Chondrocyte (in vitro differentiated cells): ENCODE measurements around the gene KDM2A. TPM values are rescaled to one million over a fixed set of nuclear protein-coding genes. Genes with fewer than 3 reads are reported as not detected.

Source experiments
- DNase-seq: peaks from one replicate; pipeline ENCODE4 v3.0.0; 2021; ENCODE audit warnings: mixed read lengths, low spot score
- H3K27ac Mint-ChIP-seq: one replicate; pipeline ENCODE4 v1.8.0; 2021; ENCODE audit warnings: mild to moderate bottlenecking, moderate library complexity, mixed read lengths; ENCODE audit not compliant: unreplicated experiment
- H3K27me3 Mint-ChIP-seq: 2 replicates; pipeline ENCODE4 v1.8.0; 2021; ENCODE audit warnings: low read depth, mixed read lengths
- H3K36me3 Mint-ChIP-seq: 2 replicates; pipeline ENCODE4 v1.8.0; 2021; ENCODE audit warnings: low read depth, mixed read lengths
- H3K4me1 Mint-ChIP-seq: 2 replicates; pipeline ENCODE4 v1.8.0; 2021; ENCODE audit warnings: low read depth, mild to moderate bottlenecking, mixed read lengths
- H3K4me3 Mint-ChIP-seq: one replicate; pipeline ENCODE4 v1.8.0; 2021; ENCODE audit warnings: mild to moderate bottlenecking, moderate library complexity, mixed read lengths; ENCODE audit not compliant: unreplicated experiment
- H3K9me3 Mint-ChIP-seq: 2 replicates; pipeline ENCODE4 v1.8.0; 2021; ENCODE audit warnings: low read depth, mixed read lengths
- long read RNA-seq: library from polyadenylated mRNA; stranded (forward); transcript quantifications from one replicate; pipeline ENCODE4 v2.0.0, GENCODE V29; 2021
- total RNA-seq: library from RNA; stranded (reverse); gene quantifications from 3 replicates; pipeline ENCODE4 v1.2.1, GENCODE V29; 2021
- TF ChIP-seq, protein P1 (sequence below): fragments of 200-600 bp; sonication (generic); IDR thresholded peaks from 2 replicates; pipeline ENCODE4 v1.5.0; 2021; ENCODE audit warnings: antibody characterized with exemption, mild to moderate bottlenecking, moderate library complexity

Gene KDM2A
- 53.5 to 58.1 TPM (median 54.3 TPM) in 3 replicates for total RNA-seq
- long read RNA-seq, full-length matches to known transcripts, result 1 of 13 reads
- long read RNA-seq, partial matches to known transcripts, result 1 of 13 reads
- long read RNA-seq, other reads (novel, unspliced or antisense), result 11 of 13 reads

- Mint-ChIP-seq H3K4me1 (peaks cover 32% of the 10 kb centered on the region), H3K9me3 (no peaks in the 10 kb centered on the region), H3K27ac (peak within 1 kb of the TSS; percentile 97), H3K4me3 (peak within 1 kb of the TSS; percentile 96), H3K27me3 (no peaks in the 10 kb centered on the region), H3K36me3 (no peaks in the 10 kb centered on the region)
- peak; percentile 99 for DNase-seq
- TF ChIP-seq, protein P1, sequence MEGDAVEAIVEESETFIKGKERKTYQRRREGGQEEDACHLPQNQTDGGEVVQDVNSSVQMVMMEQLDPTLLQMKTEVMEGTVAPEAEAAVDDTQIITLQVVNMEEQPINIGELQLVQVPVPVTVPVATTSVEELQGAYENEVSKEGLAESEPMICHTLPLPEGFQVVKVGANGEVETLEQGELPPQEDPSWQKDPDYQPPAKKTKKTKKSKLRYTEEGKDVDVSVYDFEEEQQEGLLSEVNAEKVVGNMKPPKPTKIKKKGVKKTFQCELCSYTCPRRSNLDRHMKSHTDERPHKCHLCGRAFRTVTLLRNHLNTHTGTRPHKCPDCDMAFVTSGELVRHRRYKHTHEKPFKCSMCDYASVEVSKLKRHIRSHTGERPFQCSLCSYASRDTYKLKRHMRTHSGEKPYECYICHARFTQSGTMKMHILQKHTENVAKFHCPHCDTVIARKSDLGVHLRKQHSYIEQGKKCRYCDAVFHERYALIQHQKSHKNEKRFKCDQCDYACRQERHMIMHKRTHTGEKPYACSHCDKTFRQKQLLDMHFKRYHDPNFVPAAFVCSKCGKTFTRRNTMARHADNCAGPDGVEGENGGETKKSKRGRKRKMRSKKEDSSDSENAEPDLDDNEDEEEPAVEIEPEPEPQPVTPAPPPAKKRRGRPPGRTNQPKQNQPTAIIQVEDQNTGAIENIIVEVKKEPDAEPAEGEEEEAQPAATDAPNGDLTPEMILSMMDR, result peak; percentile 70
Measured at GRCh38 chr11:67118801-67119584, at the start of gene KDM2A. Gene KDM2A (plus strand): TSS chr11:67119263. CDS start chr11:67121317, 2,054 bp downstream.

- H3K27ac Mint-ChIP-seq, result no peak overlapping the region
- no peak for DNase-seq
- TF ChIP-seq, protein P1, result peak; percentile 88
- peaks cover 6% of the 10 kb centered on the region for H3K36me3 Mint-ChIP-seq
- H3K4me1 Mint-ChIP-seq, result no peaks in the 10 kb centered on the region
- no peaks in the 10 kb centered on the region for H3K27me3 Mint-ChIP-seq
- no peaks in the 10 kb centered on the region for H3K9me3 Mint-ChIP-seq
- H3K4me3 Mint-ChIP-seq, result no peak overlapping the region
Measured at GRCh38 chr11:67071420-67072284, 47.4 kb upstream of the KDM2A start.

DNA sequence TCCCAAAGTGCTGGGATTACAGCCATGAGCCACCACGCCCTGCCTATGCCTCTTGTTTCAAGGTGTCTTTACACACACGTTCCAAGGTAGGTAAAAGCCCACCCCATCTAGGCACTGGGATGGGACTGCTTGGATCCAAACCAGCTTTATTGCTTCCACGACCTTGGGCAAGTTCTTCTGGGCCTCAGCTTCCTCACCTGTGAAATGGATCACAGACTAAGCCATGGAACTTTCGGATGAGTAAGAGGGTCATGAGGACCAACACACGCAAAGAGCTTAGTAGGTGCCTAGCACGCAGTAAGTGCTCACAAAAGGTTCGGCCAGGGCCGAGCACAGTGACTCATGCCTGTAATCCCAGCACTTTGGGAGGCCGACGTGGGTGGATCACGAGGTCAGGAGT lies 46.8 kb upstream of the KDM2A start:
- Mint-ChIP-seq H3K4me3 (no peak overlapping the region), H3K4me1 (no peaks in the 10 kb centered on the region), H3K9me3 (no peaks in the 10 kb centered on the region), H3K27ac (no peak overlapping the region), H3K36me3 (peaks cover 5% of the 10 kb centered on the region), H3K27me3 (no peaks in the 10 kb centered on the region)
- TF ChIP-seq, protein P1, result no peak
- no peak for DNase-seq

DNA sequence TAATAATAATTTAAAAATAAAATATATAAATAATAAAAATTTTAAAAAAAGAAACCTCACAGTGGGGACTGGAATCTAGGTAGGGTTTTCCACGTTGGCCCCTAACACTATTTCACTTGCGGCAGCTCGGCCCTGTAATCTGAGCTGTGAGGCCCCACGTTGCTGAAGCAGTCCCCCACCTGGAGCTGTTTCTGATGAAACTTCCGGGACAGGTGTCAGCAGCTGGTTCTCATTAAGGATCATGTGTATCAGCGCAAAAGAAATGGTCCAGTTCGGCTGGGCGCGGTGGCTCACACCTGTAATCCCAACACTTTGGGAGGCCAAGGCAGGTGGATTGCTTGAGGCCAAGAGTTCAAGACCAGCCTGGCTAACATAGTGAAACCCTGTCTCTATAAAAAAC lies 45.2 kb upstream of the KDM2A start:
- no peak overlapping the region for H3K27ac Mint-ChIP-seq
- H3K4me3 Mint-ChIP-seq, result no peak overlapping the region
- H3K27me3 Mint-ChIP-seq, result no peaks in the 10 kb centered on the region
- no peak for DNase-seq
- peaks cover 8% of the 10 kb centered on the region for H3K4me1 Mint-ChIP-seq
- TF ChIP-seq, protein P1, result no peak
- H3K9me3 Mint-ChIP-seq, result no peaks in the 10 kb centered on the region
- peaks cover 3% of the 10 kb centered on the region for H3K36me3 Mint-ChIP-seq

DNA sequence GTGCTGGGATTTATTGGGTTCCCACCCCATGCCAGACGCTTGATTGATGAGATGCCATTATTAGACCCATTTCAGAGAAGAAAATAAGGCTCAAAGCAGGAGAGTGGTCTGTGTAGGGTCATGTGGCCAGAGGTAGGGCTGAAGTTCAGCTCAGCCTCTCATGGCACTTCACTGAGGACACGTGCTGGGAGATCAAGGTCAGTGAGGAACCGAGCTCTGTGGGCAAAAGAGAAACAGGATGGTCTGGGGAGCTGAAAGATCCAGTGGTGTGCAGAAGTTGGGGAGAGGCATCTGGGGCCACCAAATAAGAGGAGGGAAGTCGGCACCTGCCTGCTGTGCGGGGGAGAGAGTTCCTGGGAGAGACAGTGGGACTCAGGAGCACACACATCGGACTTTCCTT lies 42.9 kb upstream of the KDM2A start:
- H3K27me3 Mint-ChIP-seq, result no peaks in the 10 kb centered on the region
- H3K9me3 Mint-ChIP-seq, result no peaks in the 10 kb centered on the region
- peaks cover 3% of the 10 kb centered on the region for H3K36me3 Mint-ChIP-seq
- H3K4me3 Mint-ChIP-seq, result no peak overlapping the region
- peaks cover 12% of the 10 kb centered on the region for H3K4me1 Mint-ChIP-seq
- H3K27ac Mint-ChIP-seq, result no peak overlapping the region
- TF ChIP-seq, protein P1, result no peak
- DNase-seq, result no peak
